Keratinocyte (primary cell): Measurements from ENCODE around the gene YLPM1. TPM values are rescaled to one million over a fixed set of nuclear protein-coding genes. Genes with fewer than 3 reads are reported as not detected.

Experiments
- DNase-seq: peaks from one replicate; pipeline ENCODE4 v3.0.0-alpha.2; 2011; ENCODE audit warnings: low read depth, missing footprints, low spot score
- FAIRE-seq: peaks from 2 replicates; lab custom pipeline; 2011; peaks lifted over from hg19 to GRCh38; lab: Jason Lieb, UNC
- H2AFZ ChIP-seq: 2 replicates; pipeline ENCODE4 v1.6.0; 2012; ENCODE audit warnings: low read length, control low read depth, inconsistent platforms; ENCODE audit not compliant: control insufficient read depth
- H3K27ac ChIP-seq: 2 replicates; pipeline ENCODE4 v1.5.1; 2011; ENCODE audit warnings: low read length; ENCODE audit not compliant: control insufficient read depth, insufficient read depth
- H3K27me3 ChIP-seq: 3 replicates; pipeline ENCODE4 v1.6.0; 2011; ENCODE audit warnings: low read length; ENCODE audit not compliant: control insufficient read depth, insufficient read depth; ENCODE audit errors: extremely low read depth
- H3K36me3 ChIP-seq, 2 experiments: 2 replicates in 1 of 2; 3 replicates in 1 of 2; pipeline ENCODE4 v1.5.1; 2011; ENCODE audit warnings: low read length in 2 of 2, mild to moderate bottlenecking in 1 of 2; ENCODE audit not compliant: control insufficient read depth in 2 of 2, insufficient read depth in 2 of 2; ENCODE audit errors: extremely low read depth in 1 of 2
- H3K4me1 ChIP-seq: 3 replicates; pipeline ENCODE4 v1.5.1; 2011; ENCODE audit warnings: low read length; ENCODE audit not compliant: control insufficient read depth, insufficient read depth; ENCODE audit errors: extremely low read depth
- H3K4me2 ChIP-seq: 3 replicates; pipeline ENCODE4 v1.6.0; 2011; ENCODE audit warnings: low read depth, low read length; ENCODE audit not compliant: control insufficient read depth, insufficient read depth; ENCODE audit errors: extremely low read depth
- H3K4me3 ChIP-seq, 3 experiments: fragments of 200-600 bp in 1 of 3; sonication (generic) in 1 of 3; 2 replicates in 2 of 3; 3 replicates in 1 of 3; pipeline ENCODE4 v1.5.1; 2011 to 2016; ENCODE audit warnings: low read length in 3 of 3, mild to moderate bottlenecking in 3 of 3, control low read depth in 2 of 3, inconsistent platforms in 1 of 3, low read depth in 1 of 3, mixed read lengths in 1 of 3, mixed run types in 1 of 3, moderate library complexity in 1 of 3; ENCODE audit not compliant: control insufficient read depth in 2 of 3, insufficient read depth in 2 of 3; ENCODE audit errors: extremely low read depth in 1 of 3
- H3K79me2 ChIP-seq: 2 replicates; pipeline ENCODE4 v1.6.0; 2012; ENCODE audit warnings: low read length; ENCODE audit not compliant: control insufficient read depth, insufficient read depth
- H3K9ac ChIP-seq: 3 replicates; pipeline ENCODE4 v1.6.0; 2011; ENCODE audit warnings: low read length; ENCODE audit not compliant: control insufficient read depth, insufficient read depth; ENCODE audit errors: extremely low read depth
- H3K9me1 ChIP-seq: 3 replicates; pipeline ENCODE4 v1.6.0; 2011; ENCODE audit warnings: low read length; ENCODE audit not compliant: control insufficient read depth, insufficient read depth; ENCODE audit errors: extremely low read depth
- H3K9me3 ChIP-seq: 2 replicates; pipeline ENCODE4 v1.5.1; 2012; ENCODE audit warnings: low read depth, low read length; ENCODE audit not compliant: control insufficient read depth
- H4K20me1 ChIP-seq: 3 replicates; pipeline ENCODE4 v1.6.0; 2011; ENCODE audit warnings: low read length; ENCODE audit not compliant: control insufficient read depth, insufficient read depth; ENCODE audit errors: extremely low read depth
- CTCF ChIP-seq, 3 experiments: IDR thresholded peaks in 1 of 3; conservative IDR thresholded peaks in 1 of 3; optimal IDR thresholded peaks in 1 of 3; 2 replicates in 2 of 3; 3 replicates in 1 of 3; pipeline versions ENCODE3 to v1.5.1; 2011; ENCODE audit warnings: low read length in 3 of 3, mild to moderate bottlenecking in 3 of 3, moderate library complexity in 2 of 3, control low read depth in 1 of 3, inconsistent platforms in 1 of 3; ENCODE audit not compliant: insufficient read depth in 2 of 3; ENCODE audit errors: extremely low read depth in 1 of 3
- EZH2 ChIP-seq: IDR thresholded peaks from one replicate; pipeline ENCODE4 v1.6.1; 2012; ENCODE audit warnings: inconsistent platforms, mild to moderate bottlenecking, low read length, moderate library complexity
- dilution Hi-C: fragments of 300-500 bp; cut with MboI; formaldehyde crosslinking; loops from one replicate; pipeline ENCODE4 v1.7.0; 2020; ENCODE audit warnings: low sequenced_read_pairs; ENCODE audit not compliant: extremely low pct_ligation_motif_present
- polyA plus RNA-seq, 5 experiments: library from polyadenylated mRNA; depleted of rRNA in 3 of 5; stranded (reverse) in 3 of 5; stranded (forward) in 1 of 5; unstranded in 1 of 5; fragments of >200 nt; gene quantifications; 1 replicate in 1 of 5; 2 replicates in 3 of 5; 3 replicates in 1 of 5; pipeline versions ENCODE4 v1.2.1 to v1.2.3, GENCODE V29; 2011 to 2012; ENCODE audit warnings: missing spikeins in 2 of 5, low read depth in 1 of 5, low replicate concordance in 1 of 5

YLPM1 gene
- polyA plus RNA-seq, 1 donor (not counting 4 experiments of a cell fraction or from before 2014, with no cell fraction given): 10.0 TPM

GRCh38 chr14:74875204-74875603 is 112.1 kb downstream of the YLPM1 start:
- no peaks in the 10 kb centered on the region for H3K9me1 ChIP-seq
- no peak overlapping the region for H3K4me2 ChIP-seq
- H3K9ac ChIP-seq: no peak overlapping the region
- no peak for TF ChIP-seq CTCF (optimal IDR thresholded peaks at IDR 0.05 in 1 of 3, IDR thresholded peaks at IDR 0.05 in 1 of 3, conservative IDR thresholded peaks at IDR 0.05 in 1 of 3; ENCODE audit: extremely low read depth in 1 of 3, insufficient read depth in 2 of 3, low read length in 3 of 3)
- no peak for TF ChIP-seq EZH2
- H3K9me3 ChIP-seq: no peaks in the 10 kb centered on the region
- FAIRE-seq (no peak), DNase-seq (no peak)
- no peak overlapping the region for H3K4me3 ChIP-seq
- dilution Hi-C loops: no loop called here
- H4K20me1 ChIP-seq: no peaks in the 10 kb centered on the region
- H3K27me3 ChIP-seq: peaks cover 4% of the 10 kb centered on the region
- H3K79me2 ChIP-seq: no peaks in the 10 kb centered on the region
- no peak overlapping the region for H3K27ac ChIP-seq
- no peaks in the 10 kb centered on the region for H3K4me1 ChIP-seq
- no peak overlapping the region for H2AFZ ChIP-seq
- no peaks in the 10 kb centered on the region for H3K36me3 ChIP-seq

GRCh38 chr14:74875941-74876913 is 113.1 kb downstream of the YLPM1 start, which contains the start of gene PROX2:
PROX2 (minus strand) TSS chr14:74876145; CDS start chr14:74863834, 12,311 bp downstream.
- peaks cover 3% of the 10 kb centered on the region for H3K4me1 ChIP-seq
- FAIRE-seq (no peak), DNase-seq (no peak)

More at GRCh38 chr14:74875941-74876913, 113.1 kb downstream of the YLPM1 start, which contains the start of gene PROX2:
- dilution Hi-C loops: no loop called here
- no peak for TF ChIP-seq CTCF (optimal IDR thresholded peaks at IDR 0.05 in 1 of 3, IDR thresholded peaks at IDR 0.05 in 1 of 3, conservative IDR thresholded peaks at IDR 0.05 in 1 of 3; ENCODE audit: extremely low read depth in 1 of 3, insufficient read depth in 2 of 3, low read length in 3 of 3)
- TF ChIP-seq EZH2: no peak
- Histone ChIP-seq H3K27me3 (peaks cover 4% of the 10 kb centered on the region), H3K9ac (no peak within 1 kb of the TSS), H2AFZ (no peak within 1 kb of the TSS), H4K20me1 (no peaks in the 10 kb centered on the region), H3K27ac (no peak within 1 kb of the TSS), H3K4me2 (no peak within 1 kb of the TSS), H3K4me3 (no peak within 1 kb of the TSS), H3K9me3 (no peaks in the 10 kb centered on the region), H3K79me2 (no peaks in the 10 kb centered on the region), H3K9me1 (no peaks in the 10 kb centered on the region), H3K36me3 (no peaks in the 10 kb centered on the region)
